HG02763 (cell line): ENCODE results near the gene ABI3.
A peak's percentile ranks its signal among the peaks of the same experiment; 100 is the strongest.
"Not testable (repeated sequence)": the region's sequence is repeated elsewhere in the genome, so short reads cannot be mapped to it uniquely, and the experiment has no call there.

ENCODE experiments used
- ATAC-seq: cut with Tn5 transposase; IDR thresholded peaks from one replicate; pipeline ENCODE4 v1.9.1; 2021; ENCODE audit warnings: mild to moderate bottlenecking, moderate library complexity; ENCODE audit not compliant: unreplicated experiment

ABI3 gene, protein sequence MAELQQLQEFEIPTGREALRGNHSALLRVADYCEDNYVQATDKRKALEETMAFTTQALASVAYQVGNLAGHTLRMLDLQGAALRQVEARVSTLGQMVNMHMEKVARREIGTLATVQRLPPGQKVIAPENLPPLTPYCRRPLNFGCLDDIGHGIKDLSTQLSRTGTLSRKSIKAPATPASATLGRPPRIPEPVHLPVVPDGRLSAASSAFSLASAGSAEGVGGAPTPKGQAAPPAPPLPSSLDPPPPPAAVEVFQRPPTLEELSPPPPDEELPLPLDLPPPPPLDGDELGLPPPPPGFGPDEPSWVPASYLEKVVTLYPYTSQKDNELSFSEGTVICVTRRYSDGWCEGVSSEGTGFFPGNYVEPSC

DNA sequence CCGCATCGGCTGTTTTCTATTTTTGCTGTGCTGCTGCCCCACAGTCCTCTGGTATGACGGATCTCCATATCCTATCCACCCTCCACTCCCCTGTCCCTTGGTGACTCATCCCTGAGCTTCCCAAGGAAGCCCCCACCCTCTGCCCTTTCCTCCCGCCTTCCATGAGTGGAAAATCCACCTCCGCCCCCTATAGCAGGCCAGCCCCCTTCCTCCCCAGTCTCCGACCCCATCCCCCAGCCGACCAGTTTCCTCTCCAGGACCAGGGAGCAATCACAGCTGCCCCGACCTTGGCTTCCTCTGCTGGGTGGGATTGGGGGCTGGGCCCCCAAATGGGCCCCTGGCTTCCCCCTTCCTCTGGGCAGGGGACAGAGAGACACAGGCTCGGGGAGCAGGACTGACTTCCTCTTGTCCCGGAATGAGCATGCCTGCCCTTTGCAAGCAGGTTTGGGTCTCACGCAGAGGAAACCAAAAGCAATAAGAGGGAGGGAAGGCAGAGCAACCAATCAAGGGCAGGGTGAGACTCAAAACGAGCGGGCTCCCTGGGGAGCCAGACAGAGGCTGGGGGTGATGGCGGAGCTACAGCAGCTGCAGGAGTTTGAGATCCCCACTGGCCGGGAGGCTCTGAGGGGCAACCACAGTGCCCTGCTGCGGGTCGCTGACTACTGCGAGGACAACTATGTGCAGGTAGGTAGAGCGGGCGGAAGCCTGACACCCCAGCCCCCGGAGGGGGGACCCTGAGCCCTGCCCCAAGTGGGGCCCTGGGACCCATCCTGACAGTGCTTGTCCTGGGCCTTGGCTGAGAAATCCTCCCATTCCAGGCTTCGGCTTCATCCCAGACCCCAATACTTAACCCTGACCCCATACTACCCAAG, at the start of gene ABI3, which contains the start of gene GNGT2:
Gene ABI3, plus strand, starts transcription at position 550 of the 872 bp plus-strand sequence. Its CDS starts 18 bp downstream, at position 568.
Gene GNGT2, minus strand, starts transcription at position 417 of the 872 bp plus-strand sequence. CDS start 3,152 bp downstream, outside the sequence.
- ATAC-seq: peak; percentile 79

DNA sequence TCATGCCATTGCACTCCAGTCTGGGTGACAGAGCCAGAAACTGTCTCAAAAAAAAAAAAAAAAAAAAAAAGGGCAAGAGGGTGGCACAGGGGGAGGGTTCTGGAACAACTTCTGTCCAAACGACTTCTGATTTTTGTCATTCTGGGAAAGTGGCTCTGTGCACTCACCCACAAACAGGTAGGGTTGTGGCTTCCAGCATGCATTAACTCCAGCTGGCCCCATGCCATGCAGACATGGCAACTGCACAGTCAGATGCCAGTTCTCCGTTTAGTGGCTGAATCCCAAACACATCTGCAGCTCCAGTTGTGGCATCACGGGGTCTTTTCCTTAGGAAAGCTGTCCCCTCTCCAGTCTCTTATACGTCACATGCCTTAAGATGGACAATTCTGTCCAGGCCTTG, 47.6 kb upstream of the ABI3 start:
- ATAC-seq: no peak

DNA sequence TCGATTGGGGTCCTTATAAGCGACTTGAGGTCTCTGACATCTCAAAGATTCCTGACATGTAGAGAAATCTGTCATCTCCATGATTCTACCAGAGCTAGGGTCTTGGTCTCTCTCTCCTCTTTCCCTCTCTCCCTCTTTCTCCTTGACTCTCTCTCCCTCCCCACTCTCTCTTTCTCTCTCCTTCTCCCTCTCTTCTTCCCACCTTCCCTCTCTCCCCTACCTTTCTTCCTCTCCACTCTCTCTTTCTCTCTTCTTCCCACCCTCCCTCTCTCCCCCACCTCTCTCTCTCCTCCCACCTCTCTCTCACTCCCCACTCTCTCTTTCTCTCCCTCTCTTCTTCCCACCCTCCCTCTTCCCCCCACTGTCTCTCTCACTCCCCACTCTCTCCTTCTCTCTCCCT, 45.4 kb upstream of the ABI3 start:
- ATAC-seq: no peak

DNA sequence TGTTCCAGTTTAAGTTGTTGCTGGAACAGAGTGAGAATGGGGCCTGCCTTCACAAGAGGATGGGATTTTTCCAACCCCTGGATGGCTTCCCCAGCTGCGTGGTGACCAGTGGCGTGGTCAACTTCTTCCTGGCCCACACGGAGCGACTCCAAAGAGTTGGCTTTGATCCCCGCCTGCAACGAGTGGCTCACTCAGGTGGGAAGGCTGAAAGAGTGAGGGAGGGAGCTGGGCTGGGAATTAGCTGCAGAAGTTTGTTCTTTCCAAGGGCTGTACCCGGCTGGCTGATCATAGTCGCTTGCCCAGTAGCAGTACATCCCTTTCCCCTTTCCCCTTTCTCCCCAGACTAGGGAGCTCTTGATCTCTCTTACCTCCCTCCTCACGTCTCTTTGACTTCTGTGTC, 41.8 kb upstream of the ABI3 start:
- ATAC-seq: no peak

DNA sequence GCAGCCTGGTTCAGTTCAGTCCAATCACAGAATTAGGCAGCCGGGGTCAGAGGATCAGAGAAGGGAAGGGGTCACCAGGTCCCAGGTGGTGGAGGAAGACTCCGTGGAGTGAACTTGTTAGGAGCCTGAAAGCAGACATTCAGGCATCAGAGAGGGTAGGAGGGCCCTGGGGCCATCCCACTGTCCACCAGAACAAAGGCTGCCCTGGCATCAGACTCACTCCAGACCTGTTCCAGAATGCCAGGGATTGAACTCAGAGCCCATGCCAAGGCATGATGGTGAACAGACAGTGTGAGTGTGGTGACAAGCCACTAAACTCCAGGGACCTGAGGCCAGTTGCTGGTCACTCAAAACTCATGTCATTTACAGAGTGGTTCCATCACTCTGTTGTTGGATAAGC, 40.3 kb upstream of the ABI3 start:
- ATAC-seq: no peak

DNA sequence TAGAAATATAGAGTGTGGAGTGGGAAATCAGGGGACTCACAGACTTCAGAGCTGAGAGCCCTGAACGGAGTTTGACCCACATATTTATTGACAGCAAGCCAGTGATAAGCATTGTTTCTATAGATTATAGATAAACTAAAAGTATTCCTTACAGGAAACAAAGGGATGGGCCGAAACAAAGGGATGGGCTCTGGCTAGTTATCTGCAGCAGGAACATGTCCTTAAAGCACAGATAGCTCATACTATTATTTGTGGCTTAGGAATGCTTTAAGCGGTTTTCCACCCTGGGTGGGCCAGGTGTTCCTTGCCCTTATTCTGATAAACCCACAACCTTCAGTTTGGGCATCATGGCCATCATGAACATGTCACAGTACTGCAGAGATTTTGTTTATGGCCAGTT, 39.8 kb upstream of the ABI3 start:
- ATAC-seq: not testable (repeated sequence)

DNA sequence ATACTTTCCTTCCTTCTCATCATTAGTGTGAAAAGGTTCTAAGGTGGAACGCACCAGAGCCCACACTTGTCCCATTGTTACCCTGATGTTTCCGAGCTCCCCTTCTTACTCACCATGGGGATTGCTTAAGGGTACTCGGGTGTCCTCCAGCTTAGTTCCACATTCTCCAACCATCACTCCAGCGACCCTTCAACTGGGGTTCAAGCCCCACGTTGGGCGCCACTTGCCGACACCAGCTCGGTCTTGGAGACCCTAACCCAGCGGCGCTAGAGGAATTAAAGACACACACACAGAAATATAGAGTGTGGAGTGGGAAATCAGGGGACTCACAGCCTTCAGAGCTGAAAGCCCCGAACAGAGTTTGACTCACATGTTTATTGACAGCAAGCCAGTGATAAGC, 34.5 kb upstream of the ABI3 start:
- not testable (repeated sequence) for ATAC-seq

DNA sequence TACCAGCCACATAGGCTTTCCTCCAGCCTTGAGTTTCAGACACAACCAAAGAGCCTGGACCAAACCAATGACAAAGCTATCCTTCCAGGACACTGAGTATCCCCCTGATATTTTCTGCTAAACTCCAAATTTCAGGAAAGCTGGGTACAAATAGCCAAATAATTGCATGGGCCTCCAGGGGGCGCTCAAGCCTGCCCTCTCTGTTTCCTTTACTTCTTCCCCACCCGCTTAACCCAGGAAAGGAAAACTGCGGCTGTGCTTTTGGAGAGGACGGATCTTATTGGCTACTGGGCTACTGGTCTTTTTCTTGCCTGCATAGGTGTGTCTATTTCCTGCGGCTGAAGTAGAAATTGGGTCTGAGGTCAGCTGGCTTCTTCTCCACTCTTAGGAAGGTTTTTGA, 30.2 kb upstream of the ABI3 start:
- ATAC-seq: no peak

DNA sequence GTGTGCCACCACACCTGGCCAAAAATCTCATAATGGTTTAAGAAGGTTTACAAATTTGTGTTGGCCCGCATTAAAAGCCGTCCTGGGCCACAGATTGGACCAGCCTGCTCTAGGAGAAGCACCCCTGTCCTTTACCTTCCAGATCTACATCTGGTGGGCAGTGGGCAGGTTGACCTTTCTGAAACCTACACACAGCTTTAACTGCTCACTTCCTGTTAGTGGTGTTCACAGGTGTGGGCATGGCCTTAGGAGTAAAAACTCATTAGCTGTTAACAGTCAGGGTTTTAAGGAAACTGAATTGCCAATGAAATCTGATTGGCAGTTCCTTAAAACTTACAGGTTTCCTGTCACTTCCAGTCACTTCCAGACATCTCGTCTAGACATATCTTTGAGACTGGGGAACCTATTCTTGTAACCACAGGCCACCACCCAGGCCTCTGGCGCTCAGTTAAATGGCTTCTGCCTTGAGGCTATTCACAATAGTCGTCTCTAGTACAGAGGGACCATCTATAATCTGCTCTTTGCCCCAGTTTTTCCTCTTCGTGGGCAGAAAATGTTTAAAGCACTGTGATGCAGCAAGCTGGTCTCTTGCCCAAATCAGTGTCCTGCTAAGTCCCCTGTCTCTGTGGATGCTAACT, 29.4 kb upstream of the ABI3 start:
- ATAC-seq: no peak

DNA sequence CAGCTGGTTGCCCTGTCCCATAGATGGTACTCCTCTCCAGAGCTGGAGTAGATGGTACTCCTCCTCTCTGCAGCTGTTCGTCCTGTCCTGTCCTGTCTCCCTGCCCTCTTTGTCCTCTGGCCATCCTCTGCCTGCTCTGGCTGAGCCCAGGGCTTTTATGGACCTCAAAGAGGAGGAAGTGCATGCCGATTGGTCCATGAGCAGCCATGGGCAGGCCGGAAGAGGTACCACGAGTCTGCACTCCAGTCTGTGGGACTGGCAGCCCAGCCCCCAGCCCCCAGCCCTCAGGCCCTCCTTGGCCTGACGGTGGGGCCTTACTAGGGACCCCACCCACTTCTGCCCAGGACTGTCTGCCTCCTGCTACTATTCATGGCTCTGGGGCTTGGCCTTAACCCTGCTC, 27.2 kb upstream of the ABI3 start:
- no peak for ATAC-seq

DNA sequence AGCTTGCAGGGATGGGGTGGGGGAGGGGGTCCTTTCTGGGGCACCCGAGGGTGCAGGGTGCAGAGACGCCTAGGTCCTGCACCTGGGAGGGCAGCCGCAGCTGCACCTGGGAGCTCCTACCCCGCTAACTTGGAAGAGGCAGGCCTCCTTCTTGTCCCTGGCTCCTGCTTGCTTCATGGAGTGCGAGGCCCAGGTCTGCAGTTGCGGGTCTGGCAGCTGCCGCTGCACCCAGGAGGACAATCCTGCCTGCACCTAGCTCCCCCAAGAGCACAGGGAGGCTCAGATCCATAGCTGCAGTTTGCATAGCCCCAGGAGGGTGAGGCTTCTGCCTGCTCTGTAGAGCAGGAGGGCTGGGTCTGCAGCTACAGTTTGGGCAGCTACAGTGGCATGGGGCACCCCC, 26.7 kb upstream of the ABI3 start:
- ATAC-seq: no peak

DNA sequence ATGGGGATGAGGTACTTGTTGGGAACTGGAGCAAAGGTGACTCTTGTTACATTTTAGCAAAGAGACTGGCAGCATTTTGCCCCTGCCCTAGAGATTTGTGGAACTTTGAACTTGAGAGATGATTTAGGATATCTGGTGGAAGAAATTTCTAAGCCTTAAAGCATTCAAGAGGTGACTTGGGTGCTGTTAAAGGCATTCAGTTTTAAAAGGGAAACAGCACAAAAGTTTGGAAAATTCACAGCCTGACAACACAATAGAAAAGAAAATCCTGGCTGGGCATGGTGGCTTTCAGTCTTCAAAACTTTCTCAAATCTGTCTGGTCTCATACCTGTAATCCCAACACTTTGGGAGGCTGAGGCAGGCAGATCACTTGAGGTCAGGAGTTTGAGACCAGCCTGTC, 26.0 kb upstream of the ABI3 start:
- ATAC-seq: not testable (repeated sequence)

DNA sequence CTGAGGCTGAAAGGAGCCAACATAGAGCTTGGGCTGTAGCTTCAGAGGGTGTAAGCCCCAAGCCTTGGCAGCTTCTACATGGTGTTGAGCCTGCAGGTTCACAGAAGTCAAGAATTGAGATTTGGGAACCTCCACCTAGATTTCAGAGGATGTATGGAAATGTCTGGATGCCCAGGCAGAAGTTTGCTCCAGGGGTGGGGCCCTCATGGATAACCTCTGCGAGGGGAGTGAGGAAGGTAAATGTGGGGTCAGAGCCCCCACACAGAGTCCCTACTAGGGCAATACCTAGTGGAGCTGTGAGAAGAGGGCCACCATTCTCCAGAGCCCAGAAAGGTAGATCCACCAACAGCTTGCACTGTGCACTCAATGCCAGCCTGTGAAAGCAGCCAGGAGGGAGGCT, 25.1 kb upstream of the ABI3 start:
- ATAC-seq: not testable (repeated sequence)

DNA sequence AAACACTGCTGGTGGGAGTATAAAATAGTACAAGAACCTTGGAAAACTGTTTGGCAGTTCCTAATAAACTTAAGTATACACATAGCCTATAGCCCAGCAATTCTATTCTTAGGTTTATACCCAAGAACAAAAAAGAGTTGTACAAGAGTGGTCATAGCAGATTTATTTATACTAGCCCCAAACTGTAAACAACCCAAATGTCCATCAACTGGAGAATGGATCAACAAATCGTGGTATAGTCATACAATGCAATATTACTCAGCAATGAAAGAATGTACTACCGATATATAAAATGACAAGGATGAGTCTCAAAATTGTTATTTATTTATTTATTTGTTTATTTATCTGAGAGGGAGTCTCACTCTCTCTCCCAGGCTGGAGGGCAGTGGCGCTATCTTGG, 23.2 kb upstream of the ABI3 start:
- no peak for ATAC-seq

DNA sequence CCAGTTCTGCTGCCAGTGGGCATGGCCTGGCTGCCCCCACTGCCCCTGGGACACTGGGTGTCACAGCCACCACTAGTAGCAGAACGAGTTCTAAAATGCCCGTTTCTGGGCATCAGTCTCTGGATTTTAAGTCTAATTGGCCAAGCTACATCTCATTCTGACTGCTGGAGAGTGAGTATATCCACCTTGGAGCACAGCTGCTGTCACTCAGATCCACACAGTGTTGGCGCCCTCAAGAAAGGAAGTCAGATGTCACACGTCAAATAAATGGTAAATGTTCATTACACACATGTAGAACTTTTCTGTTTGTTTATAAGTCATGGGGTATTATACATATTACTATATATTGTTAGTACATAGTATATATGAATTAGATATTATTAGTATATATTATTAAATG, 19.6 kb upstream of the ABI3 start:
- ATAC-seq: no peak

DNA sequence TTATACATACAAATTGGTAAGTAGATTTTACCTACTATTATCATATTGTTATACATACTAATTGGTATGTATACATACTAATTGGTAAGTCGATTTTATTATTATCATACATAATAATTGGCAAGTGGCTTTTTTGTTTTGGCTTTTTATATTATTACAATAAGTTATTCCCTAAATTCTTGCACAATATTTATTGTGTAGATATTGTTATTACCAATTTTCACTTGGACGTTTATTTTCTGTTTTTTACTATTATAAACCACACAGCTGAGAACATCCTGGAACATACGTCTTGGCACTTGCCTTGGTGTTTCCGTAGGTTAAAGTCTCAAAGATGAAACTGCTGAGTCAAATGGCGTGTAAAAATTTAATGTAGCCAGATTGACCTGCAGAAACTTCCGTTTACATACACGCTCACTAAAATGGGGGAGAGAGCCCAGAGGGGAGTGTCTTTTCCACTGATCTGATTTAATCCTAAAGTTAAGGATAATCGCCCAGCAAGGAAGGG, 19.0 kb upstream of the ABI3 start:
- peak; percentile 2 for ATAC-seq

DNA sequence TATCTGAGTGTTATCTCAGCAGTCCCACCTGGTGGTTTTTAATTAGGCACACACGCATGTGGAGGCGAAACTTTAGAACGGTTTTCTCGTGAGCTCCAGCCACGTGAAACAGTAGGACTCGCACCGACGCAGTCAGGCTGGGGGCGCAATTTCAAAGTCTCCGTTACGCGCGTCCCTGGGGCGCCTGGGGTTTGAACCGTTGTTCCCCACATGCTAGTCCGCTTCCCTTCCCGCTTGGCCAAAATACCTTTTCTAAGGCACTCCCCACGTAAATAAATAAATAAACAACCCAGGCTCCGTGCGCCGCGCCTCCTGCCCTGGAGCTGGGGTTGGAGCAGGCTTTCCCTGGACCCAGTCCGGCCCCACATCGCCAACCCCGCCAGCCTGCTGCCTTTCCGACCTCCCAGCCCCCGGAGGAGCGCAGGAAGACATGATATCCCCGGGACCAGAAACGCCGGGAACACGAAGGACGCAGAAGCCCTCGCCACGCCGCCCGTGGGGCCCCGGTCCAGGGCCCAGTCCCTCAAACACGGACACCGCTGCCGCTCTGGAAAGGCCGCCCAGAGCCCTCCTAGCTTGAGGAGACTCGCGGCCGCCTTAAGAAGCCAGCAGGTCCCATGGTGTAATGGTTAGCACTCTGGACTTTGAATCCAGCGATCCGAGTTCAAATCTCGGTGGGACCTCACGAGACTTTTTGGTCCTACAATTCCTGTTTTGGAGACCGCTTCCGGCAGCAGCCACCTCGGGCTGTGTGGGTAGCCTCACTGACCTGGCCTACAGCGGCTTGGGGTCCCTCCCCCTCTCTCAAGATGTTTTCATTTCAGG, 18.4 kb upstream of the ABI3 start:
- ATAC-seq: peak; percentile 42

DNA sequence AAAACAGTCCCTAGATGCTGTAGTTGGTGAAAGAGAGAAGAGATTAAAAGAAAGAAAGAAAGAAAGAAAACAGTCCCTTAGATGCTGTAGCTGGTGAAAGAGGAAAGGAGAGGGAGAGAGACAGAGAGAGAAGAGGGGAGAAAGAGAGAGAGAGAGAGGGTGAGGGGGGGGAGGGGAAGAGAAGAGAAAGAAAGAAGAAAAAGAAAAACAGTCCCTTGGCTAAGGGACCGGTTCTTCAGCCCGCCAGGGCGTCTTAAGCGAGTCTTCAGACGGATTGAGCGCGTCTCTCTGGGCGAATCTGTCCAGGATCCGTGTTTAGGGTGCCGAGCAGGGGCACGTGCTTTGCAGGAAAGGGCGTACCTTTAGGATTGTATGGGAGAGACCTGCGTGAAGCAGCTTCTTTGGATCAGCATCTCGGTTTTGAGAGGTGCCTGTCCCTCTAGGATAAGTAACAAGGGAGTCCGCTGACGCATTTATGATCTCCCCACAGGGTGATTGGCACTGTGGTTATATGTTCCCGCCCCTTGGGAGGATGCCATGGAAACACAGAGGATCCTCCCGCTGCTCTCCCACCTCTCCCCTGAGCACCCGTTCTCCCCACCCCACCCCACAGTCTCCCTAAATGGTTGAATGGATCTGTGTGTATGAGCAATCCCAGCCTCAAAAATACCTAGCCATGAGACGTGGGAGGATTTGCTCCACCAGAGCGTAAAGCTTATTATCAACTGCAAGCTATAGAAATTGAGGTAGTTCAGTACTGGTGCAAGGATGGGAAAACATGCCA, 16.8 kb upstream of the ABI3 start:
- ATAC-seq: no peak

DNA sequence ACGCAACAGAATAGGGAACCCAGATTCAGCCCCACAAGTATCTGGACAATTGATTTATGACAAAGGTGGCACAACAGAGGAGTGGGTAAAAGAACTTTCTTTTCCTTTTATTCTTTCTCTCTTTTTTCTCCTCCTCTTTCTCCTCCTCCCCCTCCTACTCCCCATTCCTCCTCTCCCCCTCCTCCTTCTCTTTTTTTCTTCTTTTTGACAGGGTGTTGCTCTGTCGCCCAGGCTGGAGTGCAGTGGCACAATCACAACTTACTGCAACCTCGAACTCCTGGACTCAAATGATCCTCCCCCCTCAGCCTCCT, 16.3 kb upstream of the ABI3 start:
- no peak for ATAC-seq

DNA sequence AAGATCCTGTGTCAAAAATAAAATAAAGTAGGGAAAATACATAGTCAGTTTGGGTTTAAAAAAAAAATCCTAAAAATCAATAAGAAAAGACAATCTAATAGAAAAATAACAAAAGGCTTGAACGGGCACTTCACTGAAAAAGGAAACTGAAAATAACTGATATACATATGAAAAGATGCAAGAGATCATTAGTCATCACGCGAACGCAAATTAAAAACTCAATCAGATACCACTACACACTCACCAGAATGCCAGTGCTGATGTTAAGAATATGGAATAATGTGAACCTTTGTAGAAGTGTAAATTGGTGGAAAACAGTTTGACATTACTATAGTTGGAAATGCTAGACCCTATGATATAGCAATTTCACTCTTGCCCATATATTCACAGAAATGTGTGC, 14.8 kb upstream of the ABI3 start:
- ATAC-seq: no peak
